Osteoblast (primary cell): Measurements from ENCODE around the gene SIGLECL1. TPM values are rescaled to one million over a fixed set of nuclear protein-coding genes. Genes with fewer than 3 reads are reported as not detected.

Source experiments
- DNase-seq: peaks from one replicate; pipeline ENCODE4 v3.0.0; 2011; ENCODE audit warnings: low spot score, mixed read lengths; ENCODE audit not compliant: insufficient read length; ENCODE audit errors: missing footprints
- H2AFZ ChIP-seq: 2 replicates; pipeline ENCODE4 v1.6.0; 2011; ENCODE audit warnings: mild to moderate bottlenecking, low read length
- H3K27ac ChIP-seq: 2 replicates; pipeline ENCODE4 v1.5.1; 2011; ENCODE audit warnings: mild to moderate bottlenecking, low read depth, low read length, moderate library complexity
- H3K27me3 ChIP-seq: 2 replicates; pipeline ENCODE4 v1.6.0; 2012; ENCODE audit warnings: mild to moderate bottlenecking, control low read depth, inconsistent platforms, low read length, moderate library complexity; ENCODE audit not compliant: insufficient read depth
- H3K36me3 ChIP-seq: 2 replicates; pipeline ENCODE4 v1.5.1; 2011; ENCODE audit warnings: mild to moderate bottlenecking, low read length, control low read depth, moderate library complexity; ENCODE audit not compliant: insufficient read depth
- H3K4me1 ChIP-seq: 2 replicates; pipeline ENCODE4 v1.5.1; 2011; ENCODE audit warnings: mild to moderate bottlenecking, low read length, control low read depth, moderate library complexity; ENCODE audit not compliant: insufficient read depth
- H3K4me2 ChIP-seq: 2 replicates; pipeline ENCODE4 v1.6.0; 2011; ENCODE audit warnings: mild to moderate bottlenecking, low read length; ENCODE audit not compliant: insufficient read depth
- H3K4me3 ChIP-seq: fragments of 200-600 bp; sonication (generic); 3 replicates; pipeline ENCODE4 v1.5.1; 2012; ENCODE audit warnings: mild to moderate bottlenecking, low read length, inconsistent platforms; ENCODE audit not compliant: insufficient read depth
- H3K79me2 ChIP-seq: 2 replicates; pipeline ENCODE4 v1.6.0; 2012; ENCODE audit warnings: mild to moderate bottlenecking, low read length, control low read depth, inconsistent platforms; ENCODE audit not compliant: insufficient read depth
- H3K9me3 ChIP-seq: 2 replicates; pipeline ENCODE4 v1.5.1; 2011; ENCODE audit warnings: low read depth, low read length, control low read depth
- H4K20me1 ChIP-seq: 2 replicates; pipeline ENCODE4 v1.6.0; 2012; ENCODE audit warnings: mild to moderate bottlenecking, low read length, control low read depth; ENCODE audit not compliant: insufficient read depth
- total RNA-seq: library from RNA; depleted of rRNA; stranded (reverse); fragments of >200 nt; gene quantifications from 2 replicates; pipeline ENCODE4 v1.2.3, GENCODE V29; 2012
- TF ChIP-seq, protein P1 (sequence below): IDR thresholded peaks from 2 replicates; pipeline ENCODE4 v1.5.1; 2011; ENCODE audit warnings: mild to moderate bottlenecking, low read depth, low read length, moderate library complexity; ENCODE audit errors: extremely low read depth

Gene SIGLECL1
- total RNA-seq, 1 donor: not detected

DNA sequence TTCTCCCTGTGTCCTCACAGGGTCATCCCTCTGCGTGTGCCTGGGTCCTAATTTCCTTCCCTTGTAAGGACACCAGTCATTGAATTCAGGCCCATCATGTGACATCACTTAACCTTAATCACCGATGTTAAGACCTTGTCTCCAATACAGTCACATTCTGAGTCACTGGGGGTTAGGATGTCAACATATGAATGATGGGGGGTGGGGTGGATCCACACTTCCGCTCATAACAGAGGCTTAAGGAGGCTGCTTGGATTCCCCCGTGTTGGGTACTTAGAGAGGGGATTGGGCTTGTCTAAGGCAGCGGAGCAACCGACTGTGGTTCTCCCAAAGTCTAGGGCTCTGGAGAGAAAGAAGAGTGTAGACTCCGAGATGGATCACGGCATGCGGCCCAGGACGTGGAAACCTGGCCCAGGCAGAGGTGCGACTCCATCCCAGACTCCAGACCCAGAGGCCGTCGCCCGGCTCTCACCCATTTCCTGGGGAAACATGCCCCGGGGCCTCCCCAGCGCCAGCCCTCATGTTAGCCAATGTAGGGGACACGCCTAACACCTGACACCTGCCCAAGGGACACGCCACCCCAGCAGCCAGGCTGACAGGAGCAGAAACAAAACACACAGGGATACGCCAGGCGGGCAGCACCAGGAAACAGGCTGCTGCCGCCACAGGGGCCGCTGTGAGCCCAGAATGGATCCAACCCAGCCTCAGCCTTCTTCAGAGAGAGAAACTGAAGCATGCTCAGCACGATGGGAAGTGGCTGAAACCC is 43.5 kb downstream of the SIGLECL1 start:
- Histone ChIP-seq H3K36me3 (no peaks in the 10 kb centered on the region), H3K4me3 (no peak overlapping the region), H3K4me2 (no peak overlapping the region), H3K4me1 (no peaks in the 10 kb centered on the region), H3K27ac (no peak overlapping the region), H3K27me3 (peaks cover 5% of the 10 kb centered on the region), H2AFZ (no peak overlapping the region), H3K79me2 (no peaks in the 10 kb centered on the region), H4K20me1 (no peaks in the 10 kb centered on the region), H3K9me3 (no peaks in the 10 kb centered on the region)
- TF ChIP-seq, protein P1, sequence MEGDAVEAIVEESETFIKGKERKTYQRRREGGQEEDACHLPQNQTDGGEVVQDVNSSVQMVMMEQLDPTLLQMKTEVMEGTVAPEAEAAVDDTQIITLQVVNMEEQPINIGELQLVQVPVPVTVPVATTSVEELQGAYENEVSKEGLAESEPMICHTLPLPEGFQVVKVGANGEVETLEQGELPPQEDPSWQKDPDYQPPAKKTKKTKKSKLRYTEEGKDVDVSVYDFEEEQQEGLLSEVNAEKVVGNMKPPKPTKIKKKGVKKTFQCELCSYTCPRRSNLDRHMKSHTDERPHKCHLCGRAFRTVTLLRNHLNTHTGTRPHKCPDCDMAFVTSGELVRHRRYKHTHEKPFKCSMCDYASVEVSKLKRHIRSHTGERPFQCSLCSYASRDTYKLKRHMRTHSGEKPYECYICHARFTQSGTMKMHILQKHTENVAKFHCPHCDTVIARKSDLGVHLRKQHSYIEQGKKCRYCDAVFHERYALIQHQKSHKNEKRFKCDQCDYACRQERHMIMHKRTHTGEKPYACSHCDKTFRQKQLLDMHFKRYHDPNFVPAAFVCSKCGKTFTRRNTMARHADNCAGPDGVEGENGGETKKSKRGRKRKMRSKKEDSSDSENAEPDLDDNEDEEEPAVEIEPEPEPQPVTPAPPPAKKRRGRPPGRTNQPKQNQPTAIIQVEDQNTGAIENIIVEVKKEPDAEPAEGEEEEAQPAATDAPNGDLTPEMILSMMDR: no peak
- peak; percentile 72 for DNase-seq

DNA sequence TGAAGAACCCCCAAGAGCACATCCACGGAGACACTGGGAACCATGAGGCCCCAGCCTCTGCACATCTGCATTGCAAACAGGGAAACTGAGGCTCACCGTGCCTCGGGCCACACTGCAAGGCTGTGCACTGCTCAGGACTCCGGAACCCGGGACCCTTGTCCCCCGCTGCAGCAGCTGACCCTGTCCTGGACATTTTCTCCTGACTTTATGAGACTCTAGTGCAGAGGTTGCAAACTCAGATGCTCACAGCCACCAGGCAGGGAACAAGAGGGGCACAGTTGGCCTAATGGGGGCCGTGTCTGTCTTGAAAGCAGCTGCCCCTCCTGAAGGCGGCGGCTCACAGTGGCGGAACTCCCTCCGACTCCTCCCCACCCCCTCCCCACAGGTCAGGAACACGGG is 44.1 kb downstream of the SIGLECL1 start:
- Histone ChIP-seq H4K20me1 (no peaks in the 10 kb centered on the region), H3K9me3 (no peaks in the 10 kb centered on the region), H3K27ac (no peak overlapping the region), H3K4me2 (no peak overlapping the region), H3K27me3 (peaks cover 5% of the 10 kb centered on the region), H3K79me2 (no peaks in the 10 kb centered on the region), H3K36me3 (no peaks in the 10 kb centered on the region), H3K4me3 (no peak overlapping the region), H3K4me1 (no peaks in the 10 kb centered on the region), H2AFZ (no peak overlapping the region)
- TF ChIP-seq, protein P1: no peak
- no peak for DNase-seq

DNA sequence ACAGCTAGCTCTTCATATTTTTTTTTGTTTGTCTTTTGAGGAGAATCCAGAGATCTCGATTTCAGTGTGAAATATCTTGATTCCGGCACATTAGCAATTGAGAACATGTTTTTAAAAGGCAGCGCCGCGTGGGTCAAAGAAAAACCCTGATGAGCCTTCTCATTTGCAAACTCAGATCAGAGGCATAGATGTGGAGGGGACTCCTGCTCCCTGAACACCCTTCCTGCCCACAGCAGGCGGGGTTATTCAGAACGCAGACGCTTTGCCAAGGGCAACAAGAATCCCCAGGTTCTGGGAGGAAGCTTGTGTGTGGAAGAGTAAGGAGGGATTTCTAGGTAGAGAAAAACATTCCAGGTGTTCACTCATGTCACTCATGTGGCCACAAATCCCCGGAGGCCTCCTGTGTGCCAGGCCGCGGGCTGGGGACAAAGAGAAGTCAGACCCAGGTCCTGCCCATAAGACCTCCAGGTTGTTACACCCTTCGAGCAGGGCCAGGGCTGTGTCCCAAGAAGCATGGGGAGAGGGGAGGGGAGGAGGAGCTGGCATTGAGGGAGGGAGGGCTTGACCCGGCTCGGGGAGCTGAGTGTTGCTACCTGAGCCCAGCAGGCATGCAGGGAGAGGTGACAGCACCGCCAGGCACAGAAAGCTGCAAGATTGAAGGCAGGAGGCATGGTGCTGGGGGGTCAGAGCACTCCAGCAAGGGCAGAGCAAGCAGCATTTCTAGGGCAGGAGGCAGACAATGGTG is 44.7 kb downstream of the SIGLECL1 start:
- DNase-seq: peak; percentile 63
- Histone ChIP-seq H3K9me3 (no peaks in the 10 kb centered on the region), H3K4me2 (no peak overlapping the region), H2AFZ (no peak overlapping the region), H4K20me1 (no peaks in the 10 kb centered on the region), H3K27me3 (peaks cover 5% of the 10 kb centered on the region), H3K4me3 (no peak overlapping the region), H3K36me3 (no peaks in the 10 kb centered on the region), H3K27ac (no peak overlapping the region), H3K79me2 (no peaks in the 10 kb centered on the region), H3K4me1 (no peaks in the 10 kb centered on the region)
- TF ChIP-seq, protein P1: no peak
